Measurements from ENCODE around the gene CRTC1.

Gene CRTC1

GRCh38 chr19:18729933-18730530 lies 46.6 kb downstream of the CRTC1 start:
- TF ChIP-seq ARNTL (CRISPR knock-in tag; IDR thresholded peaks at IDR 0.05; ENCODE audit: borderline replicate concordance, low read depth) (no peak), ZNF565 (CRISPR knock-in tag; conservative IDR thresholded peaks at IDR 0.05; ENCODE audit: low read depth) (no peak), RARB (CRISPR knock-in tag; IDR thresholded peaks at IDR 0.05) (no peak), ZFP3 (CRISPR knock-in tag; IDR thresholded peaks at IDR 0.05) (no peak), ZC3H10 (CRISPR knock-in tag; IDR thresholded peaks at IDR 0.05) (no peak), ZNF8 (CRISPR knock-in tag; IDR thresholded peaks at IDR 0.05) (no peak), CSDC2 (CRISPR knock-in tag; IDR thresholded peaks at IDR 0.05) (no peak)
- no peak for ATAC-seq

- no peak; the same call in 2 of the 3 replicates for ATAC-seq
- TF ChIP-seq TCF4 (CRISPR knock-in tag; IDR thresholded peaks at IDR 0.05; ENCODE audit: borderline replicate concordance) (no peak), OSR1 (CRISPR knock-in tag; IDR thresholded peaks at IDR 0.05) (no peak), RARB (CRISPR knock-in tag; IDR thresholded peaks at IDR 0.05) (no peak), POU6F1 (CRISPR knock-in tag; IDR thresholded peaks at IDR 0.05; ENCODE audit: borderline replicate concordance, low read depth) (no peak), ZFP30 (CRISPR knock-in tag; IDR thresholded peaks at IDR 0.05) (no peak), TSHZ2 (CRISPR knock-in tag; IDR thresholded peaks at IDR 0.05) (no peak), CREB5 (CRISPR knock-in tag; IDR thresholded peaks at IDR 0.05; ENCODE audit: low read depth) (no peak), ZNF565 (CRISPR knock-in tag; conservative IDR thresholded peaks at IDR 0.05; ENCODE audit: low read depth) (no peak), BACH2 (CRISPR knock-in tag; IDR thresholded peaks at IDR 0.05; ENCODE audit: borderline replicate concordance) (no peak), ZNF70 (CRISPR knock-in tag; IDR thresholded peaks at IDR 0.05) (no peak), ZFP3 (CRISPR knock-in tag; IDR thresholded peaks at IDR 0.05) (no peak), CSDC2 (CRISPR knock-in tag; IDR thresholded peaks at IDR 0.05) (no peak), ISL1 (CRISPR knock-in tag; IDR thresholded peaks at IDR 0.05) (no peak), SNAI2 (CRISPR knock-in tag; IDR thresholded peaks at IDR 0.05) (no peak), ARNTL (CRISPR knock-in tag; IDR thresholded peaks at IDR 0.05; ENCODE audit: borderline replicate concordance, low read depth) (no peak), CSRNP3 (CRISPR knock-in tag; IDR thresholded peaks at IDR 0.05) (no peak)
Observed at GRCh38 chr19:18730885-18731513, 47.5 kb downstream of the CRTC1 start.

GRCh38 chr19:18731562-18732008 lies 48.1 kb downstream of the CRTC1 start:
- ATAC-seq = no peak
- TF ChIP-seq ZC3H10 (CRISPR knock-in tag; IDR thresholded peaks at IDR 0.05) = no peak
- no peak for TF ChIP-seq ESRRG (CRISPR knock-in tag; IDR thresholded peaks at IDR 0.05)
- TF ChIP-seq RARB (CRISPR knock-in tag; IDR thresholded peaks at IDR 0.05) = no peak
- TF ChIP-seq CSRNP3 (CRISPR knock-in tag; IDR thresholded peaks at IDR 0.05) = no peak
- no peak for TF ChIP-seq ZFP30 (CRISPR knock-in tag; IDR thresholded peaks at IDR 0.05)
- no peak for TF ChIP-seq POU6F1 (CRISPR knock-in tag; IDR thresholded peaks at IDR 0.05; ENCODE audit: borderline replicate concordance, low read depth)
- TF ChIP-seq ZNF565 (CRISPR knock-in tag; conservative IDR thresholded peaks at IDR 0.05; ENCODE audit: low read depth) = no peak
- TF ChIP-seq TSHZ2 (CRISPR knock-in tag; IDR thresholded peaks at IDR 0.05) = no peak
- TF ChIP-seq GLIS3 (CRISPR knock-in tag; IDR thresholded peaks at IDR 0.05) = no peak
- TF ChIP-seq OSR1 (CRISPR knock-in tag; IDR thresholded peaks at IDR 0.05) = no peak
- no peak for TF ChIP-seq BACH2 (CRISPR knock-in tag; IDR thresholded peaks at IDR 0.05; ENCODE audit: borderline replicate concordance)
- TF ChIP-seq ZNF8 (CRISPR knock-in tag; IDR thresholded peaks at IDR 0.05) = no peak
- no peak for TF ChIP-seq ZFP3 (CRISPR knock-in tag; IDR thresholded peaks at IDR 0.05)
- TF ChIP-seq ARNTL (CRISPR knock-in tag; IDR thresholded peaks at IDR 0.05; ENCODE audit: borderline replicate concordance, low read depth) = no peak

Measured in SK-N-SH treated with all-trans-retinoic acid at 6 μM for 48 hours (cell line).